ENCODE measurements around the gene DCTN2.

DCTN2 gene

DNA sequence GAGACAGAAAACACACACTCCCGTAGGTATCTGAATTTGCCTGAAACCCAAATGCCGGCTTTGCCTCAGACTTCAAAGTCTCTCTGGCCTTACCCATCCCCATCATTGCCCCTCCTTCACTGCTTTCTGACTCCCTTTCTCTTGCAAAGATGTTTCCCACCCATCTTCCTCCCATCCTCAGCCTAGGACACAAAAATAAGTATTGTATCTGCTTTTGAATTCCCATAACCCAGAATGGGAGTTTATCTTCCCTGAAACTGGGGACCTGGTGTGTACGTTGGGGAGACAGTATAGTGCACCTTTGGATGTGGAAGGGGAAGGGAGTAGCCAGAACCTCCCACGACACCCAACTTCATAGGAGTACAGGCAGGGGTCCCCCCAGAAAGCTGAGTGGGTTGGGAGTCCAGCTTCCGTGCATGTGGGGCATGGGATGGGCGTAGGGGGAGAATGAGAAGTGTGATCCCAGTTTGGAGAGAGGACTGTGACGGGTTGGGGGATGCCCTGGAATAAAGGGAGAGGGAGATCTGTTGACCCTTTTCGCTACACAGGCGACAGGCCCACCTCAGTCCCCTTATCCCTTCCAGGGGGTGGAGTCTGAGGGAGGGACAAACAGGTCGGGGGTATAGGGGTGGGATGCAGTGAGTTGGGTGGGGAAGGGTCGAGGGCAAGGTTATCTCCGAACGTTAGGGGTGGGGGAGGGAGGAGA is 2.4 kb upstream of the DCTN2 start:
- no peak for DNase-seq

- no peak for DNase-seq
Measured at GRCh38 chr12:57548488-57548887, 1.5 kb upstream of the DCTN2 start.

DNA sequence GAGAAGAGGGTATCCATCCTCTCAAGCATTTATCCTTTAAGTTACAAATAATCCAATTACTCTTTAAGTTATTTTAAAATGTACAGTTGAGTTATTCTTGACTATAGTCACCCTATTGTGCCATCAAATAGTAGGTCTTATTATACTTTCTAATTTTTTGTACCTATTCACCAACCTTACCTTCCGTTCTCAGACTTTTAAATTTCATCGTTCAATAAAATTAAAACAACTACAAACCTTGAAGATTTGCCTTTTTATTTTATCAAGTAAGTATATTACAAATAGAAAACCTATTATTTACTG is 972 bp upstream of the DCTN2 start:
- no peak for DNase-seq

GRCh38 chr12:57547288-57548012 is 458 bp upstream of the DCTN2 start:
- DNase-seq: no peak

GRCh38 chr12:57545809-57546437 is 1.1 kb downstream of the DCTN2 start:
- DNase-seq: no peak

- DNase-seq: no peak
Measured at GRCh38 chr12:57543581-57543980, 3.4 kb downstream of the DCTN2 start.

GRCh38 chr12:57541717-57542116 is 5.3 kb downstream of the DCTN2 start:
- DNase-seq: no peak

- DNase-seq: no peak
Measured at GRCh38 chr12:57541001-57541400, 6.0 kb downstream of the DCTN2 start.

- DNase-seq: no peak
Measured at GRCh38 chr12:57539134-57539768, 7.7 kb downstream of the DCTN2 start.

DNA sequence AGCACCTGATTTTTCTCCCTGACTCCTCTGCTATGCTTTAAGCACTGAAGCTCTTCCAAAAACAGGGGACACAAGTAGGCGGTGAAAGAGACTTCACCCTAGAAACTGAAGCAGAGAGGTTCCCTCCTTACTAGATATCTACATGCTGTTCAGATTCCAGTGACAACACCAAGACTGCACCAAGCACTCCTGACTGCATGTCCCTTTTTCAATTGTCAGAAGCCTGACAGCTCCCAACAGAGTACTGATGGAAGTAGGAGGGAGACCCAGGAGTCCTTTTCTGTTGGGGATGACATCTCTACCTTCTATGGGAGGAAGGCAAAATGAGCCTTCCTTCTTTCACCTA is 10.4 kb downstream of the DCTN2 start:
- DNase-seq: no peak

DNA sequence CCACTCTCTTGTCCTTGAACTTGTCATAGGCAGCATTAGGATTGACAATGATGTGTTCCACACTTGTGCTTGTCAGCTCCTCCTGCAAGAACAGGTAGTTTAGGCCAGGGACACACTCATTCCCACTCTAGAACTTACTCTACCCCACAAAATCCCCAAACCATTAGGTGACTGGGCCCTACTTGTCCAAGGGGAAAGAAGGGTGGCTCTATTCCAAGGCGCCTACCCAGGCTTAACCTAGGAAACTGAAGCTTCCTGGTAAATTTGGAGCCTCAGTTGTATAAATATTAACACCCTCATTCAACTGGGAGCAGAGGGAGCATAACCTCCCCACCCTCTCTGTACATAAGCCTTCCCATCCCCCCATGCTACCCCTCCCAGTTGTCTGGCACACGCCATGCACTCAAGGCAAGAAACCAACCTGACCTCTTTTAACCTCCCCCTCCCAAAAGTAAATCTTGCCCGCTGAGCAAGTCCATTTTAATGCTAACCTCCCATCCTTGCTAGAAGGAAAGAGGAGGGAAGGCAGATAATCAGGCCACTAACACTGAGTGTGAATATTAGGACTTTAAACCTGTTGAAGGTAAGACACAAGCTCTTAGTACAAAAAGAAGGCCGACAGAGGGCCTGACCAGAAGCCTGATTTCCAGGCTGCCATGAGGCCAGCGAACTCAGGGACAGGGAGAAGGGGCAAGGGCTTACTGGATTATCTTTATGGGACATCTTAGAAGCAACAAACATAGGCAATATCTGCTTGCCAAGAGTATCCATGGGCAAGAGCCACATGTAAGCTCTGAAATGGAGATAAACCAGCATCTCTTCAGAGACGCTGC is 11.0 kb downstream of the DCTN2 start:
- DNase-seq: no peak

DNA sequence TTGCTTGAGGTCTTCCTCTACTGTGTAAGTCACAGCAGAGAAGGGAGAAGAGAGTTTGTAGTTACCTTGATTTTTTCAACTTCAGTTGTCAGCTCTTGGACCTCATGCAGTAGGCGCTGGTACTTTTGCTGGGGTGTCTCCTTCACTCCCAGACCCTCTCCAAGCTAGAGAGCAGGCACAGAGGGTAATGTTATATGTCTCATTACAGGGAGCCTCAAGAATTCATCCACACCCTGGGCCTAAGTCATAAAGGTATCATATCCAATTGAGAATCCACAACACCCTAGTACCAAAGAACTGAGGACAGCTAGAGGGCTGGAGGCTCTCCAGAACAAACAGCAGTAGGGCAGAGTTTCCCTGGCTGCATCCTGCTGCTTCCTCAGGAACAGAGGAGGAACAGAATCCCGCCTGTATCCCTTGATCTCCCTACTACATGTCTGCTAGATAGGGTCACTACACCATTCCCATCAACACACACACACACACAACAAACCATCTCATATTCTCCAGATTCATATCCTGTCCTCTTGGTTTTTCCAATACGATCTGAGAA is 11.9 kb downstream of the DCTN2 start:
- no peak for DNase-seq

GRCh38 chr12:57534250-57534649 is 12.7 kb downstream of the DCTN2 start:
- no peak for DNase-seq

DNA sequence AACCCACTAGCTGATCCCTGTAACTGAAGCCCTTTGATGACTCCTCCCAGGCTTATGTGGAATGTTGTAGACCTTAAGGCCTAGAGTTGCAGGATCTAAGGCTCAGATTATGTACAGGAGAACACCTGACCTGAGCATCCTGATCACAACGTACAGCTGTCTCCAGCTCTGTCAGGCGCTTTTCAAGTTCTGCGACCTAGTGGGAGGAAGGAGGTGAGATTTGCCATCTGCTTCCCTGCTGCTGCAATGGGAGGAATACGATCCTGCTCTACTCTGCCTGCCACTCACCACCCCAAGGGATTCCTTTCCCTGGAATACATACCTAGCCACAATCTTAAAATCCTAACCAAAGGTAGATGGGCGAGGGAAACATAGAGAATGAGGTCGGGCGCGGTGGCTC is 13.9 kb downstream of the DCTN2 start:
- no peak for DNase-seq

DNA sequence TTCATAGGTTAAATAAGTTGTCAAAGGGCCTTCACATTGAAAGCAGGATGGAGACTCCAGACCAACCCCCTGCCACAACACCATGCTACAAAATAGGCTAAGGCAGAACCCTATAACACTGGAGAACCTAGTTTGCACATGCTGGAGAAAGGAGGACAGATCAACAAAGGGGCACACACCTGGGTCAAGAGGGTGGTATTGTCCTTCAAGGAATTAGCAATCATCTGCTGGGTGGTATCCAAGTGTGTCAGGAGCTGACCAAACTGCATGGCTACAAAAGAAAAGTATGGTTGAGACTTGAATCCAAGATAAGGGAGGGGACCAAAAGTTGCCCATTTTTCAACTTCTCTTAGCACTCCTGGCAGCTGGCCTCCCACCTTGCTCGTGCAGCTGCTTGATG is 15.2 kb downstream of the DCTN2 start:
- DNase-seq: no peak

- DNase-seq: no peak
Measured at GRCh38 chr12:57530396-57531142, 16.4 kb downstream of the DCTN2 start.

DNA sequence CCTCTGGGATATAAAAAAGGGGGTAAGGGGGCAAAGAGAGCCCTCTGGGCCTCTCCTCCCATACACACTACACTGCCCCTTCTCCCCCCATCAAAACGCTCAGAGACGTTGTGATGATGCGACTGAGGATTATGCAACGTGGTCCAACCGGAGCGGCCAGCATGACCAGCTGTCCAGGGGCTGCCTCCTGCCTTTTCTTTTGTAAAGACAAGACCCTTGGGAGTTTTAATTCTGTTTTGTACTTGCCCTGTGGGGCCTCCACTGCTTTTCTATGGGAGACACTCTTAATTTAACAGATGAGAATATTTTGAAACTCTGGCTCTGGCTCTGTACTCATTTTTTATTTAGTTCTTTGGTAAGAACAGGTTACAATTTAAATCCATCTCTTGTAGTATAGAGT is 17.2 kb downstream of the DCTN2 start:
- no peak for DNase-seq

DNA sequence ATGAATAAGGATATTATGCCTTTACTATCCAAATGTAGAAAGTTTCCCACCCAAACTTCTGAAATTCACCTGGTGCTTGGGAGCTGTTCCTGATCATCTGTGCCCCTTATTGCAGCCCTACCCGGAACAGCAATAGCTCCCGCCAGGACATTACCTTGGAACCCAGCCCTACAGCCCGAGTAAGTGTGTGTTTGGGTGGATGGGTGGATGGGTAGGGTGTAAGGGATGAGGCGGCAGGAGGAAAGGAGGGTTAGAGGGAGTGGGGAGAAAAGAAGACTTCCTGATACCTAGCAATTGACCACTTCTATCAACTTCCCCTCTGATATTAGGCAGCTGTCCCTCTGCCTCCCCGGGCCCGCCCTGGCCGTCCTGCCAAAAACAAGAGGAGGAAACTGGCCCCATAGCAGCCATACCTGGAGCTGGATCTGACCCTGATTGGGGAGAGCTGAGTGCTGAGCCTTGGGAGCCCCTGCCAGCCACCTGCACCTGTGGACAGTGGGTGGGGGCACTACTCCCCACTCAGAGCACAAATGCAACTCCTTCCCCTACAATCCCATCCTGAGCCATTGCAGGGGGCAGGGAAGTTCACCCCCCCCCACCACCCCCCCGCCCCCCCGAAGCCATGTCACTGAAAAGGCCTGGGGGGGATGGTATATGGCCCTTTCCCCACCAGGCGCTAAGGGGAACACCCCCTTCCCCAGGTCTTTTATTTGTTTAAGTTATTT is 18.0 kb downstream of the DCTN2 start:
- DNase-seq: no peak

DNA sequence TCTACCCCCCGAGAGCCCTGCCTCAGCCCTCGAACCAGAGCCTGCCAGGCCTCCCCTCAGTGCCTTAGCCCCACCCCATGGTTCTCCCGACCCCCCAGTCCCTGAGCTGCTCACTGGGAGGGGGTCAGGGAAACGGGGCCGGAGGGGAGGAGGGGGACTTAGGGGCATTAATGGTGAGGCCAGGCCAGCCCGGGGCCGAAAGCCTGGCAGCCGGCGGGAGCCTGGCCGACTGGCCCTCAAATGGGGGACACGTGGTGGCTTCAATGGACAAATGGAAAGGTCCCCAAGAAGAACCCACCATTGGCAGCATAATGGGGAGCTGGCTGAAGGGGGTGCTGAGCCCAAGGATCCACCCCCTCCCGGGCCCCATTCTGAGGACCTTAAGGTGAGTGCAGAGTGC is 18.8 kb downstream of the DCTN2 start:
- no peak for DNase-seq

- DNase-seq: no peak
Measured at GRCh38 chr12:57527184-57527583, 19.8 kb downstream of the DCTN2 start.

DNA sequence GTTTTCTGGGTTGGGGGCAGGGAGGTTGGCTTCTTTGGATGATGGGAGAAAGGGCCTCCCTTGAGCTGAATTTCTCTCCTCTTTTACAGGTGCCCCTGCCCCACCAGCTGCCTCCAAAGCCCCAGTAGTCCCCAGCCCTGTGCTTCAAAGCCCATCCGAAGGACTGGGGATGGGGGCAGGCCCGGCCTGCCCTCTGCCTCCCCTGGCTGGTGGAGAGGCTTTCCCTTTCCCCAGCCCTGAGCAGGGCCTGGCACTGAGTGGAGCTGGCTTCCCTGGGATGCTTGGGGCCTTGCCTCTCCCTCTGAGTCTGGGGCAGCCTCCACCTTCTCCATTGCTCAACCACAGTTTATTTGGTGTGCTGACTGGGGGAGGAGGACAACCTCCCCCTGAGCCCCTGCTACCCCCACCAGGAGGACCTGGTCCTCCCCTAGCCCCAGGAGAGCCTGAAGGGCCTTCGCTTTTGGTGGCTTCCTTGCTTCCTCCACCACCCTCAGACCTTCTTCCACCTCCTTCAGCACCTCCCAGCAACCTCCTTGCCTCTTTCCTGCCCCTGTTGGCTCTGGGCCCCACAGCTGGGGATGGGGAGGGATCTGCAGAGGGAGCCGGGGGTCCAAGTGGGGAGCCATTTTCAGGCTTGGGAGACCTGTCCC is 20.4 kb downstream of the DCTN2 start:
- no peak for DNase-seq
